HG03045 (cell line): ENCODE results near the gene IL4R.
"Not testable (repeated sequence)": the region's sequence is repeated elsewhere in the genome, so short reads cannot be mapped to it uniquely, and the experiment has no call there.

Experiments used
- ATAC-seq: cut with Tn5 transposase; IDR thresholded peaks from one replicate; pipeline ENCODE4 v1.9.1; 2021; ENCODE audit warnings: mild to moderate bottlenecking, moderate library complexity; ENCODE audit not compliant: unreplicated experiment

IL4R gene

DNA sequence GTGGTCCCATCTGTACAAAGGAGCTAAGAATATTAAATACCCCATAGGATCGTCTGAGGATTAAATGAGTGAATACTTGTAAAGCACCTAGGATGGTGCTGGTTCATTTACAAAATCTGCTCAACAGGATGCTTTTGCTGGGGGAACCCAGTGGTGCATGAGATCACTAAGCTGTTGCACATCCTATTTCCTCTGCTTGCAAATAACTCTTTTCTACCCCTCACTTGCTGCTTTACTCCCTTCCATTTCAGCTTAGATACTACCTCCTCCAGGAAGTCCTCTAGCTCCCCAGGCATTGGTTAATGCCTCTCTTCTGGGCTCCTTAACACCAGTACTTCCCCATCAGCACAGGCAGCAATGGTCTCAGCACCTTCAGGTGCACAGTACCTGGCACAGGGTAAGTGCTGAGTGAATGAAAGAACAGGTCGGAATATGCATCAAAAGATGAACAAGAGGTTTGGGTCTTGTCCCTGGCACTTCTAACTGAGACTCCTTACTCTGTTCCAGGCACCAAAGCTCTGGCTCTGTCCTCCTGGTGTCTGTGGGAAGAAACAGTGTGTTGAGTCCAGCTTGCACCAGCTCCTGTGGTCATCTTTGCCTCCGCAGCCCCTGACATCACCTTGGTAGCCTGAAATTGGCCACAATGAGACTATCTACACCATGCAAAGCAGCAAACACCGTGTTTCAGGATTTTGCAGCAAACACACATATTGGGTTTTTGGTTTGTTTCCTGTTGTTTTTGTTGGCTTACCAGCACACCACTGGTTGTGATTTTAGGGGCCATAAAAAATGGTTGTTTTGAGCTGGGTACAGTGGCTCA, 64.1 kb downstream of the IL4R start:
- ATAC-seq: no peak

GRCh38 chr16:27378871-27379481, 65.2 kb downstream of the IL4R start:
- no peak for ATAC-seq

GRCh38 chr16:27379919-27380318, 66.1 kb downstream of the IL4R start:
- no peak for ATAC-seq

DNA sequence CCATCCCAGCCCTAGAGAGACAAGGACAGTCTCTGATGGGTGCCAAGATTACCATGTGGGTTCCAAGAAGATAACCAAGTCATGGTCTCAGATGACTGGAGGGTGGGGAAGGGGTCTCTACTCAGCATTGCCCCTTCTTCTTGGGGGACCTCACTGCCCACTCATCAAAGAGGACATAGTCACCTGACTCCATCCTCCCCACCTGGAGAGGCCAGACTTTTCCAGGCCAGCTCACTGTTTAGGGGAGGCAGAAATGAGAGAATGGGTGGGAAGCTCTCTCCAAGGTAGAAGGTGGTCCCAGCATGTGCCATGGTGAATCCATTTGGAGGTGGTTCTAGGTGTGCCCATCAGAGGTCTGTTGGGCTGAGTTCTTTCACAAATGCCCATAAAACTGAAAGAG, 67.5 kb downstream of the IL4R start:
- no peak for ATAC-seq

GRCh38 chr16:27381974-27382855, 68.4 kb downstream of the IL4R start:
- ATAC-seq: no peak

GRCh38 chr16:27383556-27384243, 69.9 kb downstream of the IL4R start:
- ATAC-seq: no peak

GRCh38 chr16:27384425-27384824, 70.7 kb downstream of the IL4R start:
- no peak for ATAC-seq

DNA sequence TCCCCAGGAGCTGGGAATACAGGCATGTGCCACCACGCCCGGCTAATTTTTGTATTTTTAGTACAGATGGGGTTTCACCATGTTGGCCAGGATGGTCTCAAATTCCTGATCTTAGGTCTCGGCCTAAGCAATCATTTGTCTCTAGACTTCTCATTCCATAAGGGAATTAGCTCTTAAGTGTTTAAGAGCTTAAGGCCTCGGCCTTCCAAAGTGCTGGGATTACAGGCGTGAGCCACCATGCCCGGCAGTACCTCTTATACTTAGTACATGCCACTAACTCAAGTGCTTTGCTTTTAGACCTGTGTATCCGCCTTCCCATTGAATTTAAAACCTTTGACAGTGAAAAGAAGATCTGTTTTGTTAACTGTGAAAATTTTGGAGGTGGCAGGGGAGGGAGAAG, 71.6 kb downstream of the IL4R start:
- no peak for ATAC-seq

DNA sequence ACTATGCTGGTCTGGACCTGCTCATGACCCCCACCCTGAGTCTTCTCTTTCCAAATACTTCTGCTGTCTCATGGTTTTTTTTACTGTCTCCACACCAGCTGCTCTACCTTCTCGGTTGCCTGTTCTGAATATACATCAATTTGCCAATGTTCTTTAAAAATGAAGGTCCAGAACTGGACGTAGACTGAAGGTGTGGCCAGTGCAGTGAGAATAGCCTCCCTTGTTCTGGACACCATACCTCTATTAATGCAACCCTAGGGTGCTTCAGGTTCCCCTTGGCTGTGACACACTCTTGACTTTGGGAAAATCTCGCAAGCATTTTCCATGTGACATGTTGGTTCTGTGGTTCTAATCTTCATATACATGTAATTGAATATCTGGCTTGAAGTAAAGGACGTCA, 72.9 kb downstream of the IL4R start:
- ATAC-seq: no peak

- no peak for ATAC-seq
Observed at GRCh38 chr16:27387724-27388123, 74.0 kb downstream of the IL4R start.

- ATAC-seq: no peak
Observed at GRCh38 chr16:27389272-27389961, 75.6 kb downstream of the IL4R start.

GRCh38 chr16:27390151-27390550, 76.4 kb downstream of the IL4R start:
- no peak for ATAC-seq

DNA sequence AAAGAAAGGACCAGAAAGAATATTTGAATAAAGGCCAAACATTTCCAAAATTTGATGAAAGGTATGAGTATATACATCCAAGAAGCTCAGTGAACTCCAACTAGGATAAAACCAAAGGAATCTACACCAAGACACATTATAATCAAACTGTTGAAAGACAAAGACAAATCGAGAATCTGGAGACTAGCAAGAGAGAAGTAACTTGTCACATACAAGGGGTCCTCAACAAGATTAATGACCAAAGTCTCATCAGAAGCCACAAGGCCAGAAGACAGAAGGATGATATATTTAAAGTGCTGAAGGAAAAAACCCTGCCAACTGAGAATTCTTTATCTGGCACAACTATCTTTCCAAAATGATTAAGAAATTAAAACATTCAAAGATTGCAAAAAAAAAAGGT, 78.9 kb downstream of the IL4R start:
- ATAC-seq: no peak

- no peak for ATAC-seq
Observed at GRCh38 chr16:27394516-27394915, 80.7 kb downstream of the IL4R start.

- not testable (repeated sequence) for ATAC-seq
Observed at GRCh38 chr16:27398341-27398893, 84.6 kb downstream of the IL4R start.

GRCh38 chr16:27398894-27399853, 85.4 kb downstream of the IL4R start:
- no peak for ATAC-seq

GRCh38 chr16:27399969-27400368, 86.2 kb downstream of the IL4R start:
- ATAC-seq: no peak

GRCh38 chr16:27400751-27401620, 87.2 kb downstream of the IL4R start:
- no peak for ATAC-seq
